NCI-H2227 (cell line): ENCODE data around the gene SMPDL3B.

Experiments
- DNase-seq: peaks from one replicate; lab custom pipeline; 2025; ENCODE audit not compliant: unreplicated experiment; lab: John Stamatoyannopoulos, UW

Gene SMPDL3B

GRCh38 chr1:27934818-27935549 lies at the start of gene SMPDL3B:
Gene SMPDL3B, plus strand, starts transcription at chr1:27935000. Its CDS starts 184 bp downstream, at chr1:27935184.
- peak; percentile 78 for DNase-seq

GRCh38 chr1:27885114-27885528 lies 49.7 kb upstream of the SMPDL3B start:
- DNase-seq: no peak

GRCh38 chr1:27885621-27886352 lies 49.0 kb upstream of the SMPDL3B start:
- no peak for DNase-seq

- no peak for DNase-seq
Observed at GRCh38 chr1:27886353-27886679, 48.5 kb upstream of the SMPDL3B start.

GRCh38 chr1:27886744-27887143 lies 48.1 kb upstream of the SMPDL3B start:
- DNase-seq: no peak

GRCh38 chr1:27887215-27888021 lies 47.4 kb upstream of the SMPDL3B start:
- no peak for DNase-seq

GRCh38 chr1:27889506-27889905 lies 45.3 kb upstream of the SMPDL3B start:
- DNase-seq: no peak

- no peak for DNase-seq
Observed at GRCh38 chr1:27891196-27891889, 43.5 kb upstream of the SMPDL3B start.

GRCh38 chr1:27894521-27894920 lies 40.3 kb upstream of the SMPDL3B start:
- DNase-seq: no peak

GRCh38 chr1:27906759-27907158 lies 28.0 kb upstream of the SMPDL3B start:
- no peak for DNase-seq

GRCh38 chr1:27912429-27912828 lies 22.4 kb upstream of the SMPDL3B start:
- DNase-seq: no peak

GRCh38 chr1:27915082-27915575 lies 19.7 kb upstream of the SMPDL3B start:
- DNase-seq: no peak

GRCh38 chr1:27922272-27922671 lies 12.5 kb upstream of the SMPDL3B start:
- DNase-seq: no peak

- no peak for DNase-seq
Observed at GRCh38 chr1:27928216-27928954, 6.4 kb upstream of the SMPDL3B start.

- DNase-seq: no peak
Observed at GRCh38 chr1:27931184-27931583, 3.6 kb upstream of the SMPDL3B start.

GRCh38 chr1:27931759-27932158 lies 3.0 kb upstream of the SMPDL3B start:
- DNase-seq: peak; percentile 48

- DNase-seq: no peak
Observed at GRCh38 chr1:27935721-27936120, 921 bp downstream of the SMPDL3B start.

- DNase-seq: no peak
Observed at GRCh38 chr1:27936370-27936769, 1.6 kb downstream of the SMPDL3B start.

- no peak for DNase-seq
Observed at GRCh38 chr1:27937524-27937836, 2.7 kb downstream of the SMPDL3B start.

GRCh38 chr1:27938488-27938887 lies 3.7 kb downstream of the SMPDL3B start:
- DNase-seq: no peak
